H9 (cell line): Measurements from ENCODE around the gene SZRD1. TPM values are rescaled to one million over a fixed set of nuclear protein-coding genes. Genes with fewer than 3 reads are reported as not detected.
A peak's percentile ranks its signal among the peaks of the same experiment; 100 is the strongest.

Experiments used
- DNase-seq: peaks from one replicate; pipeline ENCODE4 v3.0.0-alpha.2; 2017
- H2AFZ ChIP-seq: one replicate; pipeline ENCODE4 v1.6.1; 2013; ENCODE audit warnings: mild to moderate bottlenecking, low read length, control low read depth, moderate library complexity
- H2AK5ac ChIP-seq: 2 replicates; pipeline ENCODE4 v1.6.1; 2013; ENCODE audit warnings: low read length, control low read depth, mixed read lengths; ENCODE audit not compliant: insufficient read length
- H2BK120ac ChIP-seq: one replicate; pipeline ENCODE4 v1.6.1; 2013; ENCODE audit warnings: low read depth, mild to moderate bottlenecking, low read length, control low read depth, inconsistent platforms; ENCODE audit not compliant: poor library complexity, severe bottlenecking
- H2BK12ac ChIP-seq: 2 replicates; pipeline ENCODE4 v1.6.1; 2013; ENCODE audit warnings: low read length, control low read depth, mixed read lengths, low read depth; ENCODE audit not compliant: insufficient read length
- H2BK15ac ChIP-seq: 2 replicates; pipeline ENCODE4 v1.6.1; 2013; ENCODE audit warnings: low read depth, low read length, control low read depth
- H2BK20ac ChIP-seq: one replicate; pipeline ENCODE4 v1.6.1; 2013; ENCODE audit warnings: low read depth, mild to moderate bottlenecking, low read length, control low read depth, inconsistent platforms; ENCODE audit not compliant: poor library complexity, severe bottlenecking
- H2BK5ac ChIP-seq: 2 replicates; pipeline ENCODE4 v1.6.1; 2013; ENCODE audit warnings: low read length, control low read depth, mixed read lengths; ENCODE audit not compliant: insufficient read length
- H3K14ac ChIP-seq: 2 replicates; pipeline ENCODE4 v1.6.1; 2013; ENCODE audit warnings: low read length, control low read depth; ENCODE audit not compliant: insufficient read depth
- H3K18ac ChIP-seq: 2 replicates; pipeline ENCODE4 v1.6.1; 2013; ENCODE audit warnings: low read depth, mild to moderate bottlenecking, mixed read lengths, low read length, control low read depth; ENCODE audit not compliant: insufficient read length
- H3K23ac ChIP-seq: 2 replicates; pipeline ENCODE4 v1.6.1; 2013; ENCODE audit warnings: low read length, control low read depth, mixed read lengths, low read depth; ENCODE audit not compliant: insufficient read length
- H3K23me2 ChIP-seq: 2 replicates; pipeline ENCODE4 v1.6.1; 2013; ENCODE audit warnings: low read depth, mild to moderate bottlenecking, mixed read lengths, low read length, control low read depth; ENCODE audit not compliant: insufficient read length, poor library complexity, severe bottlenecking
- H3K27ac ChIP-seq: 2 replicates; pipeline ENCODE4 v1.5.1; 2013; ENCODE audit warnings: low read length, control low read depth, mixed read lengths, low read depth; ENCODE audit not compliant: insufficient read length
- H3K27me3 ChIP-seq: 2 replicates; pipeline ENCODE4 v1.6.1; 2013; ENCODE audit warnings: low read length, control low read depth, inconsistent platforms; ENCODE audit not compliant: insufficient read depth
- H3K4ac ChIP-seq: 2 replicates; pipeline ENCODE4 v1.6.1; 2013; ENCODE audit warnings: low read depth, mild to moderate bottlenecking, control low read depth, inconsistent platforms, low read length, moderate library complexity
- H3K4me1 ChIP-seq: 2 replicates; pipeline ENCODE4 v1.6.1; 2013; ENCODE audit warnings: low read length, control low read depth, inconsistent platforms; ENCODE audit not compliant: insufficient read depth
- H3K4me2 ChIP-seq: 2 replicates; pipeline ENCODE4 v1.6.1; 2013; ENCODE audit warnings: low read length, control low read depth, mixed read lengths; ENCODE audit not compliant: insufficient read length, insufficient read depth
- H3K56ac ChIP-seq: 2 replicates; pipeline ENCODE4 v1.6.1; 2013; ENCODE audit warnings: low read depth, mild to moderate bottlenecking, mixed read lengths, low read length, control low read depth; ENCODE audit not compliant: insufficient read length
- H3K79me1 ChIP-seq: 2 replicates; pipeline ENCODE4 v1.6.1; 2013; ENCODE audit warnings: low read depth, mild to moderate bottlenecking, moderate library complexity, low read length, control low read depth, inconsistent platforms; ENCODE audit not compliant: insufficient read depth, poor library complexity, severe bottlenecking
- H3K79me2 ChIP-seq: 2 replicates; pipeline ENCODE4 v1.6.1; 2013; ENCODE audit warnings: low read length, control low read depth, inconsistent platforms; ENCODE audit not compliant: insufficient read depth
- H3K9ac ChIP-seq: 2 replicates; pipeline ENCODE4 v1.6.1; 2013; ENCODE audit warnings: low read length, control low read depth, mixed read lengths; ENCODE audit not compliant: insufficient read length; ENCODE audit errors: extremely low read depth
- H3K9me3 ChIP-seq: one replicate; pipeline ENCODE4 v1.6.1; 2013; ENCODE audit warnings: low read depth, low read length, inconsistent platforms; ENCODE audit not compliant: control insufficient read depth
- H3T11ph ChIP-seq: one replicate; pipeline ENCODE4 v1.6.1; 2013; ENCODE audit warnings: mild to moderate bottlenecking, low read length, control low read depth, inconsistent platforms
- H4K20me1 ChIP-seq: one replicate; pipeline ENCODE4 v1.6.1; 2013; ENCODE audit not compliant: control insufficient read depth, insufficient read length, insufficient read depth
- H4K5ac ChIP-seq: 2 replicates; pipeline ENCODE4 v1.6.1; 2013; ENCODE audit warnings: low read depth, mild to moderate bottlenecking, mixed read lengths, low read length, control low read depth; ENCODE audit not compliant: insufficient read length
- H4K8ac ChIP-seq: replicated peaks from 2 replicates; pipeline ENCODE4 v1.6.1; 2013; ENCODE audit warnings: low read length, control low read depth, mixed read lengths, low read depth; ENCODE audit not compliant: insufficient read length
- H4K91ac ChIP-seq: 2 replicates; pipeline ENCODE4 v1.6.1; 2013; ENCODE audit warnings: low read depth, mild to moderate bottlenecking, moderate library complexity, mixed read lengths, low read length, control low read depth; ENCODE audit not compliant: insufficient read length
- H3K27ac Mint-ChIP-seq, 3 experiments: 2 replicates in 2 of 3; 3 replicates in 1 of 3; pipeline ENCODE4 v1.8.0; 2020 to 2021; ENCODE audit warnings: mixed read lengths in 3 of 3, mild to moderate bottlenecking in 1 of 3, moderate library complexity in 1 of 3
- H3K27me3 Mint-ChIP-seq: 2 replicates; pipeline ENCODE4 v1.8.0; 2021; ENCODE audit warnings: low read depth, mild to moderate bottlenecking, moderate library complexity, mixed read lengths
- H3K36me3 Mint-ChIP-seq, 3 experiments: 2 replicates in 2 of 3; 3 replicates in 1 of 3; pipeline ENCODE4 v1.8.0; 2020 to 2021; ENCODE audit warnings: low read depth in 3 of 3, mixed read lengths in 3 of 3; ENCODE audit not compliant: insufficient read depth in 1 of 3
- H3K4me1 Mint-ChIP-seq, 2 experiments: 2 replicates each; pipeline ENCODE4 v1.8.0; 2020; ENCODE audit warnings: mixed read lengths in 2 of 2
- H3K4me3 Mint-ChIP-seq, 2 experiments: 2 replicates in 1 of 2; 3 replicates in 1 of 2; pipeline ENCODE4 v1.8.0; 2020 to 2021; ENCODE audit warnings: mild to moderate bottlenecking in 2 of 2, mixed read lengths in 2 of 2, moderate library complexity in 1 of 2
- H3K9me3 Mint-ChIP-seq, 2 experiments: 2 replicates in 1 of 2; 3 replicates in 1 of 2; pipeline ENCODE4 v1.8.0; 2020; ENCODE audit warnings: mild to moderate bottlenecking in 2 of 2, mixed read lengths in 2 of 2, moderate library complexity in 1 of 2
- WGBS: extraction: QIAGEN DNeasy Blood & Tissue Kit; methylation state at CpG from one replicate; pipeline ENCODE4 v1.1.7; 2013; ENCODE audit warnings: missing lambda C conversion rate, low lambda C conversion rate, mixed read lengths; ENCODE audit not compliant: insufficient read length; ENCODE audit errors: extremely low coverage; 5-methylcytosine and 5-hydroxymethylcytosine counted together
- total RNA-seq: library from RNA; stranded (reverse); gene quantifications from 2 replicates; pipeline ENCODE4 v1.2.1, GENCODE V29; 2021
- TF ChIP-seq, protein P1 (sequence below): fragments of 200-600 bp; sonication (generic); conservative IDR thresholded peaks from 3 replicates; pipeline ENCODE4 v1.8.0; 2021; ENCODE audit warnings: antibody characterized with exemption, mild to moderate bottlenecking

SZRD1 gene
- total RNA-seq, 1 experiment from 2014 or later: 118 TPM

DNA sequence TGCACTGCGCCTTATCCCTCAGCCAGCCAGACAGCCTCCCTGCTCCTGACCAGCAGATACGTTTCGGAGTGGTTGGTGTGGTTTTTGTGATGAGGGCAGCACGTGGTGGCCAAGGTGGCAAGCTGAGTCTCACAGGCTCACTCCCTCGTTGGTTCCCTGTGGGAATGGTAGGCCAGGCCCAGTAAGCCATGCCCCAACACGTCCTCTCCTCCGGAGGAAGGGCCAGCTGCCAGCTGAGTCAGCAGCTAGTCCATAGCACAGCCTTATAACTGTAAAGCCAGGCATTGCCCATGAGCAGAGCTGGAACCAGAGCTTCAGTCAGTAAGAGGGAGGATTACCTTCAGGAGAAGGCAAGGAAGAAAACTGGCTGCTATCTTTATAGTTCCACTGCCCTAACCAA, 29.5 kb downstream of the SZRD1 start:
- DNase-seq: no peak
- peaks cover 2% of the 10 kb centered on the region for H4K20me1 ChIP-seq

More for the DNA sequence above, 29.5 kb downstream of the SZRD1 start:
- Histone ChIP-seq H3T11ph (no peak overlapping the region), H3K14ac (peak overlapping the region; percentile 19; the same call in 1 of the 2 replicates), H3K4me1 (peaks cover 6% of the 10 kb centered on the region; the same call in 1 of the 2 replicates), H2BK12ac (no peak overlapping the region), H2BK20ac (no peak overlapping the region), H2BK120ac (no peak overlapping the region), H3K27ac (no peak overlapping the region), H3K4me2 (no peak overlapping the region), H3K23ac (no peak overlapping the region), H3K18ac (no peak overlapping the region), H3K56ac (no peak overlapping the region), H2AFZ (no peak overlapping the region), H4K8ac (no peak overlapping the region), H2BK15ac (no peak overlapping the region), H2AK5ac (no peak overlapping the region), H3K23me2 (no peaks in the 10 kb centered on the region), H3K79me2 (peaks cover under 1% of the 10 kb centered on the region; the same call in 1 of the 2 replicates), H3K79me1 (peaks cover 14% of the 10 kb centered on the region), H4K91ac (no peak overlapping the region), H4K5ac (no peak overlapping the region), H3K4ac (no peak overlapping the region), H3K9me3 (no peaks in the 10 kb centered on the region), H3K27me3 (no peaks in the 10 kb centered on the region), H3K9ac (no peak overlapping the region), H2BK5ac (no peak overlapping the region)
- TF ChIP-seq, protein P1, sequence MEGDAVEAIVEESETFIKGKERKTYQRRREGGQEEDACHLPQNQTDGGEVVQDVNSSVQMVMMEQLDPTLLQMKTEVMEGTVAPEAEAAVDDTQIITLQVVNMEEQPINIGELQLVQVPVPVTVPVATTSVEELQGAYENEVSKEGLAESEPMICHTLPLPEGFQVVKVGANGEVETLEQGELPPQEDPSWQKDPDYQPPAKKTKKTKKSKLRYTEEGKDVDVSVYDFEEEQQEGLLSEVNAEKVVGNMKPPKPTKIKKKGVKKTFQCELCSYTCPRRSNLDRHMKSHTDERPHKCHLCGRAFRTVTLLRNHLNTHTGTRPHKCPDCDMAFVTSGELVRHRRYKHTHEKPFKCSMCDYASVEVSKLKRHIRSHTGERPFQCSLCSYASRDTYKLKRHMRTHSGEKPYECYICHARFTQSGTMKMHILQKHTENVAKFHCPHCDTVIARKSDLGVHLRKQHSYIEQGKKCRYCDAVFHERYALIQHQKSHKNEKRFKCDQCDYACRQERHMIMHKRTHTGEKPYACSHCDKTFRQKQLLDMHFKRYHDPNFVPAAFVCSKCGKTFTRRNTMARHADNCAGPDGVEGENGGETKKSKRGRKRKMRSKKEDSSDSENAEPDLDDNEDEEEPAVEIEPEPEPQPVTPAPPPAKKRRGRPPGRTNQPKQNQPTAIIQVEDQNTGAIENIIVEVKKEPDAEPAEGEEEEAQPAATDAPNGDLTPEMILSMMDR: no peak
- no CpG with 5 or more reads among the region's 7 CpGs for WGBS
- no peak overlapping the region for H3K4me3 Mint-ChIP-seq
- H3K27me3 Mint-ChIP-seq: no peaks in the 10 kb centered on the region
- no peaks in the 10 kb centered on the region for H3K9me3 Mint-ChIP-seq
- peak overlapping the region in 2 of 3 experiments; percentile 84 to 92; a peak in 5 of 7 replicates for H3K27ac Mint-ChIP-seq
- peaks cover 19 to 20% of the 10 kb centered on the region in 2 experiments for H3K4me1 Mint-ChIP-seq
- peaks cover 11 to 55% (median 43%) of the 10 kb centered on the region in 3 experiments; a peak in 6 of 7 replicates for H3K36me3 Mint-ChIP-seq
